Muscle of leg (tissue), 9 donors: Measurements from ENCODE around the gene RFFL. TPM values are rescaled to one million over a fixed set of nuclear protein-coding genes. Genes with fewer than 3 reads are reported as not detected.

Source experiments
- polyA plus RNA-seq, 8 donors: library from polyadenylated mRNA; unstranded; fragments of 120-200 nt; gene quantifications; one replicate each; pipeline versions ENCODE4 v1.2.1 to v1.2.3, GENCODE V29; 2013; ENCODE audit warnings: inconsistent platforms in 1 of 8, low replicate concordance in 1 of 8; ENCODE audit not compliant: insufficient read length in 8 of 8, insufficient read depth in 1 of 8
- total RNA-seq: library from RNA; stranded (reverse); fragments of 120-200 nt; gene quantifications from one replicate; pipeline ENCODE4 v1.2.4, GENCODE V29; 2013

Gene RFFL
- total and polyA plus RNA-seq, 9 donors, result 5.9 to 11.2 (median 8.6) TPM

Other genes with a start within 250 kb of the RFFL start
- gene CCT6B, start 102.2 kb downstream of the RFFL start, total RNA-seq, result 2.4 TPM
- 1 to 10 TPM; 1.7 to 3.2 (median 2.2) TPM for gene CCT6B, start 102.2 kb downstream of the RFFL start, polyA plus RNA-seq
- 12.3 TPM for gene ZNF830, start 102.2 kb downstream of the RFFL start, total RNA-seq
- gene ZNF830, start 102.2 kb downstream of the RFFL start, polyA plus RNA-seq, result 10 to 100 TPM; 12.8 to 17.6 (median 15.1) TPM
- gene LIG3, start 83.2 kb downstream of the RFFL start, total RNA-seq, result 22.1 TPM
- 10 to 100 TPM; 21.6 to 26.6 (median 23.1) TPM for gene LIG3, start 83.2 kb downstream of the RFFL start, polyA plus RNA-seq
- gene RAD51D, start 56.2 kb upstream of the RFFL start, total RNA-seq, result 4.2 TPM
- gene RAD51D, start 56.2 kb upstream of the RFFL start, polyA plus RNA-seq, result 1 to 10 TPM; 5.8 to 8.2 (median 6.6) TPM
- gene FNDC8, start 57.9 kb upstream of the RFFL start, total RNA-seq, result not detected
- under 1 TPM in 2 of 8 donors, not detected in 6; 0.11 to 0.12 TPM for gene FNDC8, start 57.9 kb upstream of the RFFL start, polyA plus RNA-seq
- gene NLE1, start 78.6 kb upstream of the RFFL start, total RNA-seq, result 16.1 TPM
- gene NLE1, start 78.6 kb upstream of the RFFL start, polyA plus RNA-seq, result 10 to 100 TPM; 13.8 to 18.9 (median 16.9) TPM
- 178 TPM for gene UNC45B, start 84.1 kb upstream of the RFFL start, total RNA-seq
- 100 to 1,000 TPM; 121 to 222 (median 163) TPM for gene UNC45B, start 84.1 kb upstream of the RFFL start, polyA plus RNA-seq
- gene SLC35G3, start 130.7 kb upstream of the RFFL start, total RNA-seq, result not detected
- gene SLC35G3, start 130.7 kb upstream of the RFFL start, polyA plus RNA-seq, result under 1 TPM; 0.10 to 0.49 (median 0.31) TPM
- 8.9 TPM for gene SLFN5, start 179.4 kb upstream of the RFFL start, total RNA-seq
- gene SLFN5, start 179.4 kb upstream of the RFFL start, polyA plus RNA-seq, result 1 to 10 TPM; 2.6 to 6.0 (median 4.9) TPM